HG03066 (cell line): ENCODE data around the gene SAFB.
"Not testable (repeated sequence)": the region's sequence is repeated elsewhere in the genome, so short reads cannot be mapped to it uniquely, and the experiment has no call there.

Experiments used
- ATAC-seq: cut with Tn5 transposase; IDR thresholded peaks from one replicate; pipeline ENCODE4 v1.9.1; 2021; ENCODE audit warnings: low read depth; ENCODE audit not compliant: unreplicated experiment

SAFB gene

DNA sequence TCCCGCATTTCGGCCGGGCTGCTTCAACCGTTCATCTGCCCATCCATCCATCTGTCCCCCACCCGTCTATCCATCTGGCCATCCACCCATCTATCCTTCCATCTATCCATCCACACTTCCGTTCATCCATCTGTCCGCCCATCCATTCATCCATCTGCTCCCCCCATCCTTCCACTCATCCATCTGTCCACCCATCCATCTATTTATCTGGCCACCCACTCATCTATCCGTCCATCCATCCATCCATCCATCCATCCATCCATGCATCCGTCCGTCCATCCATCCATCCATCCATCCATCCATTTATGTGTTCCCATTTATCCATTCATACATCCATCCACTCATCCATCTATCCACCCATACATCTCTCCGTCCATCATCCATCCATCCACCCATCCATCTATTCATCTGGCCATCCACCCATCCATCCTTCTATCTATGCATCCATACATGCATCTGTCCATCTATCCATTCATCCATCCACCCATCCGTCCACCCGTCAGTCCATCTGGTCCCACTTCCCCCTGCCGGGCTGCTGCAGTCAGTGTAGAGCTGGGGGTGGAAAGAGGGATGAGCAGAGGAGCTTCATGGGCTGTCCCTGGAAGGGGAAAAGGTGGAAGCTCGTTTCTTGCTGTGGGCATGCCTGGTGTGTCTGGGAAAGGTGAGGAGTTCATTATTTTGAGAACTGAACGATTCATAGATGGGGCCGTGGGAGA is 58.7 kb downstream of the SAFB start:
- ATAC-seq = no peak

DNA sequence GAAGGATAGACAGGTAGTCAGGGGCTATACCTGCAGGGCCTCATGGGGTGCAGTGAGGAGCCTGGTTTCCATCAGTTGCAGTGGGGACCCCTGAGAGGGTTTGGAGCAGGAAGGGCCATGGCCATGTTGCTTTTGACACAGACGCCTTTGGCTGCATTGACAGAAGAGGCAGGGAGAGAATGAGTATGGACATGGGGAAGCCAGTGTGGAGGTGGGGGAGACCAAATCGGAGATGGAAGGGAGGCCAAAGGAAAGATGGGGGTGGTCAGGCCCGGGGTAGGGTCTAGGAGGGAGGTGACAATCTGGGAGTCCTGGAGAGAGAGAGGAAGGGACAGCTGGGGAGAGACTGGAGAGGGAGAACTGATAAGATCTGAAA is 59.2 kb downstream of the SAFB start:
- ATAC-seq = no peak

GRCh38 chr19:5683177-5683886 is 60.4 kb downstream of the SAFB start:
- no peak for ATAC-seq

DNA sequence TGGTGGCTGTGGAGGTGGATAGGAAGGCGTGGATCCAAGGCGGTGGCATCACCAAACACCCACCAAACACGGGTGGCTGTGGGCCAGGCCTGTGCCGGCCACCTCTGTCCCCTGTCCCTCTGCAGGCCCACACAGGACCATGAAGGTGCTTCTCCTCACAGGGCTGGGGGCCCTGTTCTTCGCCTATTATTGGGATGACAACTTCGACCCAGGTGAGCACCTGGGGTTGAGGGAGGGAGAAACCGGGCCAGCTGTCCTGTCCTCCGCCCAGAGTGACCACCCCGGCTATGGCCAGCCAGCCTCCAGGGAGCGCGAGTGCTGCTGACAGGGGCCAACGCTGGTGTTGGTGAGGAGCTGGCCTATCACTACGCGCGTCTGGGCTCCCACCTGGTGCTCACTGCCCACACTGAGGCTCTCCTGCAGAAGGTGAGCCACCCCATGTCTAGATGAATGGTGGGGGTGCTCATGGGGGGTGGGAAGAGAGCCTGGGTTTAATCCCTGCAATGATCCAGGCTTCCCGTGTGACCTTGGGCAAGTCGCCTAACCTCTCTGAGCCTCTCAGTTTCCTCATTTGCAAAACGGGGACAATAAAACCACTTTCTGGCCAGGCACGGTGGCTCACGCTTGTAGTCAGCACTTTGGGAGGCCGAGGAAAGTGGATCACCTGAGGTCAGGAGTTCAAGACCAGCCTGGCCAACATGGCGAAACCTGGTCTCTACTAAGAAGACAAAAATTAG is 62.0 kb downstream of the SAFB start:
- ATAC-seq = no peak

GRCh38 chr19:5686326-5686646 is 63.4 kb downstream of the SAFB start:
- no peak for ATAC-seq

DNA sequence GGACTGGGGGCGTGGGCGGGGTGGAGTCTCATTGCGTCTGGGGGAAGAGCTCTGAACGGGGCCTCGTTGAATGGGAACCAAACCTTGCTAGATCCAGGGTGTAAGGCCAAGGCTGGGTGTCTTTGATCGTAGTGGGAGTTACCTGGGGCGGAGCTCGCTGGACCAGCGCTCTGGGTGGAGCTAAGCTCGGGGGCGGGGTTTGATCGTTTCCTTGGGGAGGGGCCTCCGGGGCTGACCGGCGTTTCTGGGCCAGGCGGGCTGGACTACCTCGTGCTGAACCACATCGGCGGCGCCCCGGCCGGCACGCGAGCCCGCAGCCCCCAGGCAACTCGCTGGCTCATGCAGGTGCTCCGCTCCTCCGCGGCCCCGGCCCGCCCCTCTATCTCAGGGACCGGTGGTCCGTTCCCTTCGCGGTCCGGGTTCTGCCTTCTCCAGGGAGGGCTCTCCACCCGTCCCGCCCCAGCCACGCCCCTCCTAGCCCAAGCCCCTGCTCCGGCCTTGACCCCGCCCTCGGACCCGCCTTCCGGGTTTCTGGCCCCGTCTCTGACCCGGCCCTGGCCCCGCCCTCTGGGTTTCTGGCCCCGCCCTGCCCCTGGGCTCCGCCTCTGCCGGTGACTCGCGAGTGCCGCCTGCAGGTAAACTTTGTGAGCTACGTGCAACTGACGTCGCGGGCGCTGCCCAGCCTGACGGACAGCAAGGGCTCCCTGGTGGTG is 63.9 kb downstream of the SAFB start:
- ATAC-seq = peak; percentile 55

DNA sequence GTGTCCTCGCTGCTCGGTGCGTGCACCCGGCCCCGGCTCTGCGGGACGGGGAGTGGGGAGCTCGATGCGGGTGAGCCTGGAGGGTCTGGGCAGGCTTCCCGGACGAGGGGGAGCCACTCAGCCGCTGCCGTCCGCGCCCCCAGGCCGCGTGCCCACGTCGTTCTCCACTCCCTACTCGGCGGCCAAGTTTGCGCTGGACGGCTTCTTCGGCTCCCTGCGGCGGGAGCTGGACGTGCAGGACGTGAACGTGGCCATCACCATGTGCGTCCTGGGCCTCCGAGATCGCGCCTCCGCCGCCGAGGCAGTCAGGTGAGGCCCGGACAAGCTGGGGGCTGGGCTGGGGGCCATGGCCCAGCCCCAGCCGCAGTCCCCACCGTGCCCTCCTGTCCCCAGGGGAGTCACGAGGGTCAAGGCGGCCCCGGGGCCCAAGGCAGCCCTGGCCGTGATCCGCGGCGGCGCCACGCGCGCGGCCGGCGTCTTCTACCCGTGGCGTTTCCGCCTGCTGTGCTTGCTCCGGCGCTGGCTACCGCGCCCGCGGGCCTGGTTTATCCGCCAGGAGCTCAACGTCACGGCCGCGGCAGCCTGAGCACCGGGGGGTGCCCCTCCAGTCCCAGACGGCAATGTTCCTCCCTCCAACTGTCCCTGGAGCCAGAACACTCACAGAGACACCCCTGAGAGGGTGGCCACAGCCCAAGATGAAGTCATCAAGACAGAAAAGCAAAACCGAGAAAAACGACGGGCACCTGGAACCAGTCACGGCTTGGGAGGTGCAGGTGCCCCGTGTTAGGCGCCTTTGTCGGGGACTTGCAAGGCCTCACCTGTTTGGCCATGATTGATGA is 64.7 kb downstream of the SAFB start:
- no peak for ATAC-seq

GRCh38 chr19:5688262-5688881 is 65.5 kb downstream of the SAFB start:
- not testable (repeated sequence) for ATAC-seq

DNA sequence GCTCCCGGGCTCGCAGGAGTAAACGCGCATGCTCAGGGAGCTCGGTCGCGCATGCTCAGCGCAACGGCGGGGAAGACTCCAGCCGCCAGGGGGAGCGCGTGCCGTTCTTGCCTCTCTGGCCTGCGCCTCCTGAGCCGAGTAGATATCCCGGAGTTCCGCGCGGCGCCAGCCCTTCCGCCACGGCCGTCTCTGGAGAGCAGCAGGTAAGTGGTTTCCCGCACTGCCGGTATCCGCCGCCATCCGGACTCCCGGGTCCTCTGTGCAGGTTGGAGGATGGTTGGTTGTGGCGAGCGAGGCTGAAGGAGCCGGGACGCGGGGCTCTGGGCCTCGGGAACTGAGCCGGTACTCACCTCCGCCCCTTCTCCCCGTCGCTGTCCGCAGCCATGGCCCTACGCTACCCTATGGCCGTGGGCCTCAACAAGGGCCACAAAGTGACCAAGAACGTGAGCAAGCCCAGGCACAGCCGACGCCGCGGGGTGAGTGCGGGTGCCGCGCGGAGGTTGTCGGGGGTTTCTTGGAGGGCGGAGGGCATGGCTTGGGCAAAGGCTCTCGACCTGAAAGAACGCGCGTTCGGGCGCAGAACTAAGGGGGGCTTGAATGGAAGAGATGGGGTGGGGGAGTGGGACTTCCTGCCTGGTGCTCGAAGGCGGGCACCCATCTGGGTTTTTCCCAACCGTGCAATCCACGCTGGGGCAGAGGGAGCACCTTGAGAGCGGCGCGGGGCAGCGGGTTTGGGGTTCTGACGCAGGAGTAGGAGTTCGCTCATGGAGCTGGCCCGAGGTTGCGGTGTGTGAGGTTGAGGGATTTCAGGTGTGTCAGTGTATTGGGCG is 67.5 kb downstream of the SAFB start, which contains the start of gene RPL36:
Gene RPL36, plus strand, starts transcription at position 171 of the 830 bp plus-strand sequence. Its CDS starts 213 bp downstream, at position 384.
- peak; percentile 43 for ATAC-seq

DNA sequence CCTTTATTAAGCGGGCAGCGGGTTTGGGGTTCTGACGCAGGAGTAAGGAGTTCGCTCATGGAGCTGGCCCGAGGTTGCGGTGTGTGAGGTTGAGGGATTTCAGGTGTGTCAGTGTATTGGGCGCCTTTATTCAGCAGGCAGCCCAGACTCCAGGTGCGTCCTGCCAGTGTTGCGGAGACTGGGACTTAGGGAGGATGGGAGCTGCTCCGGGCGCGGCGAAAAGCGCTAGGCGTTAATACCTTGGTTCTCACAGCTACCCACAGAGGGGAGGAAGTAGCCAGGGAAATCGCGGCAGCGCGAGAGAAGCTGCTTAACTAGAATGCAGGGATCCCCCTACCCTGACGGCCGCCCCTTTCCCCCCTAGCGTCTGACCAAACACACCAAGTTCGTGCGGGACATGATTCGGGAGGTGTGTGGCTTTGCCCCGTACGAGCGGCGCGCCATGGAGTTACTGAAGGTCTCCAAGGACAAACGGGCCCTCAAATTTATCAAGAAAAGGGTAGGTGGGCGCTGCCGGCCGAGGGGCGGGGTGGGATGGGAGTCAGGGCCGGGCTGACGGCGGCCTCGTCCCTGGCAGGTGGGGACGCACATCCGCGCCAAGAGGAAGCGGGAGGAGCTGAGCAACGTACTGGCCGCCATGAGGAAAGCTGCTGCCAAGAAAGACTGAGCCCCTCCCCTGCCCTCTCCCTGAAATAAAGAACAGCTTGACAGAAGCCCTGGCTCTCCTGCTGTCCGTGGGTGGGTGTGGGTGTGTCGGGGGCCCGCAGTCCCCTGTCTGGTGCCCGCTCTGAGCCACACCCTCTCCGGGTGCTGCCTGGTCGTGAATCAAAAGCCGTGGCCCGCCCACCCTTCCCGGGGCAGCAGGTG is 68.3 kb downstream of the SAFB start:
- ATAC-seq = no peak

- no peak for ATAC-seq
These were observed 69.2 kb downstream of the SAFB start for GRCh38 chr19:5691822-5692722.

DNA sequence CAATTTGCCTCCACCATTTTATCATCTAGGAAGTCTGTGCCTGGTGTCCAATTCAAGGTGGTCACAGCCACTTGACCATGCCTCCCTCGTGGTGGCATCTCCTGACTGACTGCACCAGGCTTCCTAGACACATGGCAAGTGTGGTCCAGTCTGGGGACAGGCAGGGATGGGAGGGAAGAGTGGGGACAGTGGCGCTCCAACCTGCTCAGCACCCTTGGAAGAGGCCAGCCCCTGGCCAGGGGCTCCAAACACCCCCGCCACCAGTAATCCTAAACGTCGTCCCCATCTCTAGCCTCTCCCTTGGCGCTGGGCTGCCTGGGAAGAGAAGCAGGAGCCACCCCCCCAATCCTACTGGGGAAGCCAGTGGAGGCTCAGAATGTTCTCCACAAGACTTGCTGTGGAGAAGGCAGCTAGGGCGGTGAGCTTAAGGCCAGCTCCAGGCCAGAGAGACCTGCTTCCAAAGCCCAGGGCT is 69.9 kb downstream of the SAFB start:
- no peak for ATAC-seq

DNA sequence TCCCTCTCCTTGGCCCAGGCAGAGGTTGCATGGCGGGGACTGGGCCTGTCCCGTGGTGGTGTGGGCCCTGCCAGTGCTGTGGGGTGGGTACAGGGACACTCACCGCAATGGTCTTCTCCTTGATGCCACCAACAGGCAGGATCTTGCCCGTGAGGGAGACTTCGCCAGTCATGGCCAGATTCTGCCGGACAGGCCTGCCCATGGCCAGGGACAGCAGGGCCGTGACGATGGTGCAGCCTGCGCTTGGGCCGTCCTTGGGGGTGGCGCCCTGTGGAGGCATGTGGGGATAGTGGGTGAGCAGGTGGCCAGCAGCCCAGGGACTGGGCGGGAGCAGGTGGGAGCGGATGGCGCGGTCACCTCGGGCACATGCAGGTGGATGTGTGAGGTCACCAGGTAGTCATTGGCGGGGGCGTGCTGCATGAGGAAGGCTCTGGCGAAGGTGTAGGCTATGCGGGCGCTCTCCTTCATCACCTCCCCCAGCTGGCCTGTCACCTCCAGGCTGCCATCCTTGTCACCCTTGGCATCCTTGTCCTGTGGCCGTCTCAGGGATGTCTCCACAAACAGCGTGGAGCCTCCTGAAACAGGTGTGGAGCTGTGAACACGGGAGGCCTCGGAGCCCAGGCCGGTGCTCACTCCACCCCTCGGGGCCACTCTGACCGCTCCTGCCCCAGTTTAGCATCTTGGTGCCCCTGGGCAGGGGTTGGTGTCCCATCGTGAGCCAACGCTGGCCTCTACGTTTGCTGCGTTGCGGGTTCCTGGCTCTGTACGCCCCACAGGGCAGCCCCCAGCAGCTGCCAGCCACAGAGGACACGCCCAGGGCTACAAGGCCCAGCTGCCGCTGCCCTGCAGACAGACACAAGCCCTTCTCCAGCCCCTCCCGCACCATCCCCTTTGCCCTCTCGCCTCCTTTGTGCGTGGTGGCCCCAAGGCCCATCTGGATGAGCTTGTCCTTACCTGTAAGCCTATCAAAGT is 70.6 kb downstream of the SAFB start:
- no peak for ATAC-seq

DNA sequence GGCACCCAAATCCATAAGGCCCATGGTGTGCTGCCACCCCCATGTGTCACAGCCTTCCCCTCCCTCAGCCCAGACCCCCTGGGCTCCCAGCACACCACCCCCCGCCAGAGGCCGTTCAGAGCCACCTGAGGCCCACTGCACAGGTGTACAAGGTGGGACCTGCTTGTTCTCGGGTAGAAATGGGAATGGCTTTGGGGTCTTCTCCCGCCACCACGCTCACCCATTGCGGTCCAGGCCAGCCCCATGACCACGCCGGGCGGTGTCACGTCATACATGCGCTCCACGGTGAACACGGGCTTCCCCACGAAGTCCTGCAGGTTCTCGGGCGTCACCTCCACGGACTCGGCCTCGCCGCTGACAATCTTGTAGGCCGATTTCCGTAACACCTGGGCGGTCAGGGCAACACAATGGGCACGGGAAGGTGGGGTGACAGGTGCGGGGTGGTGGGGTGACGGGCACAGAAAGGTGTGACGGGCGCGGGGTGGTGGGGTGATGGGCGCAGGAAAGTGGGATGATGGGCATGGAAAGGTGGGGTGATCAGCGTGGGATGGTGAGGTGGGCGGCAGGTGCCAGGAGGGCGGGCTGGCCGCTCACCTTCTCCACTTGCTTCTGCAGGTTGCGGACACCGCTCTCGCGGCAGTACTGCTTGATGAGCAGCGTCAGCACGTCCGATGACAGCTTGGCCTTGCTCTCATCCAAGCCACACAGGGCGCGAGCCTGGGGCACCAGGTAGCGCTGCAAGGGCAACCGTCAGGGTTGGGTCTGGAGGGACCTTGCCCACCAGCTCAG is 71.5 kb downstream of the SAFB start:
- no peak for ATAC-seq
